ENCODE measurements around the gene SLC12A1.

Gene SLC12A1

GRCh38 chr15:48330105-48330785 is 124.1 kb downstream of the SLC12A1 start:
- Histone ChIP-seq H3K9me2 (replicated peaks; ENCODE audit: insufficient read depth, low read length) (no peaks in the 10 kb centered on the region), H3K4me2 (ENCODE audit: low read depth, low read length) (peak overlapping the region; percentile 81), H3K27me3 (replicated peaks; ENCODE audit: insufficient read depth, low read length) (no peaks in the 10 kb centered on the region), H3K9me3 (replicated peaks; ENCODE audit: insufficient read depth, low read length) (no peaks in the 10 kb centered on the region), H3K36me3 (replicated peaks; ENCODE audit: insufficient read depth, low read length) (peaks cover 5% of the 10 kb centered on the region; the same call in 1 of the 2 replicates), H3K27ac (ENCODE audit: low read length) (peak overlapping the region; percentile 83; the same call in 1 of the 2 replicates), H3K9ac (ENCODE audit: low read length) (peak overlapping the region; percentile 96), H3K79me2 (ENCODE audit: low read length) (peaks cover 42% of the 10 kb centered on the region), H3F3A (ENCODE audit: insufficient read depth, low read length) (peaks cover 19% of the 10 kb centered on the region), H3K4me1 (ENCODE audit: low read length) (peaks cover 18% of the 10 kb centered on the region), H2AFZ (ENCODE audit: low read length) (peak overlapping the region; percentile 81; the same call in 1 of the 2 replicates), H3K4me3 (ENCODE audit: low read length) (peak overlapping the region; percentile 84), H4K20me1 (ENCODE audit: insufficient read depth, low read length) (no peaks in the 10 kb centered on the region)
- no peak for DNase-seq
- TF ChIP-seq CTCF (IDR thresholded peaks at IDR 0.05; ENCODE audit: low read length) (no peak), EZH2 (optimal IDR thresholded peaks at IDR 0.05; ENCODE audit: low read depth, low read length) (no peak), EZH2phosphoT487 (IDR thresholded peaks at IDR 0.05; ENCODE audit: low read length) (no peak)

DNA sequence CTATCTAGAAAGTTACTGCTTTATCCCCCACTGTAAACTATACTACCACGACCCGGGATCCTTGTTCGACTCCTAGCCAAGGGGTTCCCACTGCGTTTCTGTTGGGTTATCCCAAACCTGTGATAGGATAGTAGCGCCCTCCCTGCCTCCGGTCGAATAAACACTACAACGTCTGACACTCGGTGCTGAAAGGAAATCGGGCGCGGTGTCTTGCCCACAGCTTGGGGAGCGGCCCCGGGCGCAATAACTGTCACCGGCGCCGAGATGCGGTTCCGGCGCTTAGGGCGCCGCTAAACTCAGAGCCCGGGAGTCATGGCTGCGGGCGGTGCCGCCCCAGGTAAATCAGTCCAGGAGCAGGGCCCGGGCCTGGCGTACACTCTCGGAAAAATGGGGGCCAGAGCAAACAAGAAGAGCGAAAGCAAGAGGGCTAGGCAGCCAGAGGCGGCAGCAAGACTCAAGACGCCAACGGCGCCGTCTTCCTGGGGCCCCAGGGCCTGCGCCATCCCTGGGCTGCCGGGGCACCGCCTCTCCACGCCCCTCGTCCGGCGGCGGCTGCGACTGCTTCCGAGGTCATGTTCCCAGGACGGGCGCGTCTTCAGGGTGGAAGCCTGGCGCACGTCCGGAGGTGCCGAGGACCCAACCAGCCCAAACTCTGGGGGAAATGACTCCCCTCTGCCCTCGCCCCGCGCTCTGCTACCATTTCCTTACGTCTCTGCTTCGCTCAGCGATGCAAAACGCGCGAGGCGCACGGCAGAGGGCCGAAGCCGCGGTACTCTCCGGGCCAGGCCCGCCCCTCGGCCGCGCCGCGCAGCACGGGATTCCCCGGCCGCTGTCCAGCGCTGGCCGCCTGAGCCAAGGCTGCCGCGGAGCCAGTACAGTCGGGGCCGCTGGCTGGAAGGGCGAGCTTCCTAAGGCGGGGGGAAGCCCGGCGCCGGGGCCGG is 125.0 kb downstream of the SLC12A1 start, which contains the start of gene DUT:
DUT (plus strand) TSS at position 575 of the 941 bp plus-strand sequence; CDS start at position 662, 87 bp downstream.
- H2AFZ ChIP-seq (ENCODE audit: low read length) = peak within 1 kb of the TSS; percentile 81
- peaks cover 5% of the 10 kb centered on the region; the same call in 1 of the 2 replicates for H3K36me3 ChIP-seq (replicated peaks; ENCODE audit: insufficient read depth, low read length)
- peak within 1 kb of the TSS; percentile 84 for H3K4me3 ChIP-seq (ENCODE audit: low read length)
- H3K9me2 ChIP-seq (replicated peaks; ENCODE audit: insufficient read depth, low read length) = no peaks in the 10 kb centered on the region
- peaks cover 19% of the 10 kb centered on the region for H3F3A ChIP-seq (ENCODE audit: insufficient read depth, low read length)
- DNase-seq = peak; percentile 81
- H3K79me2 ChIP-seq (ENCODE audit: low read length) = peaks cover 46% of the 10 kb centered on the region
- TF ChIP-seq CTCF (IDR thresholded peaks at IDR 0.05; ENCODE audit: low read length) (peak; percentile 23), EZH2 (optimal IDR thresholded peaks at IDR 0.05; ENCODE audit: low read depth, low read length) (no peak)
- H4K20me1 ChIP-seq (ENCODE audit: insufficient read depth, low read length) = no peaks in the 10 kb centered on the region
- no peaks in the 10 kb centered on the region for H3K27me3 ChIP-seq (replicated peaks; ENCODE audit: insufficient read depth, low read length)
- peak within 1 kb of the TSS; percentile 96 for H3K9ac ChIP-seq (ENCODE audit: low read length)
- no peaks in the 10 kb centered on the region for H3K9me3 ChIP-seq (replicated peaks; ENCODE audit: insufficient read depth, low read length)
- H3K4me1 ChIP-seq (ENCODE audit: low read length) = peaks cover 18% of the 10 kb centered on the region
- H3K4me2 ChIP-seq (ENCODE audit: low read depth, low read length) = peak within 1 kb of the TSS; percentile 90
- H3K27ac ChIP-seq (ENCODE audit: low read length) = peak within 1 kb of the TSS; percentile 83

GRCh38 chr15:48331796-48332641 is 125.9 kb downstream of the SLC12A1 start:
- Histone ChIP-seq H3K9me3 (replicated peaks; ENCODE audit: insufficient read depth, low read length) (no peaks in the 10 kb centered on the region), H3K9ac (ENCODE audit: low read length) (peak overlapping the region; percentile 96), H4K20me1 (ENCODE audit: insufficient read depth, low read length) (no peaks in the 10 kb centered on the region), H3K4me3 (ENCODE audit: low read length) (peak overlapping the region; percentile 84), H2AFZ (ENCODE audit: low read length) (peak overlapping the region; percentile 81), H3K27ac (ENCODE audit: low read length) (peak overlapping the region; percentile 83), H3K4me2 (ENCODE audit: low read depth, low read length) (peak overlapping the region; percentile 90), H3K36me3 (replicated peaks; ENCODE audit: insufficient read depth, low read length) (peaks cover 5% of the 10 kb centered on the region; the same call in 1 of the 2 replicates), H3K9me2 (replicated peaks; ENCODE audit: insufficient read depth, low read length) (no peaks in the 10 kb centered on the region), H3F3A (ENCODE audit: insufficient read depth, low read length) (peaks cover 19% of the 10 kb centered on the region), H3K27me3 (replicated peaks; ENCODE audit: insufficient read depth, low read length) (no peaks in the 10 kb centered on the region), H3K4me1 (ENCODE audit: low read length) (peaks cover 18% of the 10 kb centered on the region), H3K79me2 (ENCODE audit: low read length) (peaks cover 46% of the 10 kb centered on the region)
- DNase-seq = peak; percentile 71
- no peak for TF ChIP-seq CTCF (IDR thresholded peaks at IDR 0.05; ENCODE audit: low read length)
- TF ChIP-seq EZH2phosphoT487 (IDR thresholded peaks at IDR 0.05; ENCODE audit: low read length) = no peak

Measured in MM.1S (cell line).